Body of pancreas (tissue), 4 donors: Measurements from ENCODE around the gene THSD7A.

Source experiments
- POLR2A ChIP-seq, 3 donors: fragments of 450-650 bp; IDR thresholded peaks; one replicate each; pipeline ENCODE4 v1.6.1; 2016; ENCODE audit warnings: antibody characterized with exemption in 3 of 3, mild to moderate bottlenecking in 2 of 3
- TF ChIP-seq, protein P1 (sequence below), 7 experiments: fragments of 450-650 bp in 4 of 7; fragments of 200-600 bp in 3 of 7; sonication (generic) in 3 of 7; IDR thresholded peaks; one replicate each; pipeline ENCODE4 v1.5.1; 2016 to 2019; ENCODE audit warnings: antibody characterized with exemption in 7 of 7

GRCh38 chr7:11730725-11731124 is 101.3 kb downstream of the THSD7A start:
- TF ChIP-seq, protein P1, sequence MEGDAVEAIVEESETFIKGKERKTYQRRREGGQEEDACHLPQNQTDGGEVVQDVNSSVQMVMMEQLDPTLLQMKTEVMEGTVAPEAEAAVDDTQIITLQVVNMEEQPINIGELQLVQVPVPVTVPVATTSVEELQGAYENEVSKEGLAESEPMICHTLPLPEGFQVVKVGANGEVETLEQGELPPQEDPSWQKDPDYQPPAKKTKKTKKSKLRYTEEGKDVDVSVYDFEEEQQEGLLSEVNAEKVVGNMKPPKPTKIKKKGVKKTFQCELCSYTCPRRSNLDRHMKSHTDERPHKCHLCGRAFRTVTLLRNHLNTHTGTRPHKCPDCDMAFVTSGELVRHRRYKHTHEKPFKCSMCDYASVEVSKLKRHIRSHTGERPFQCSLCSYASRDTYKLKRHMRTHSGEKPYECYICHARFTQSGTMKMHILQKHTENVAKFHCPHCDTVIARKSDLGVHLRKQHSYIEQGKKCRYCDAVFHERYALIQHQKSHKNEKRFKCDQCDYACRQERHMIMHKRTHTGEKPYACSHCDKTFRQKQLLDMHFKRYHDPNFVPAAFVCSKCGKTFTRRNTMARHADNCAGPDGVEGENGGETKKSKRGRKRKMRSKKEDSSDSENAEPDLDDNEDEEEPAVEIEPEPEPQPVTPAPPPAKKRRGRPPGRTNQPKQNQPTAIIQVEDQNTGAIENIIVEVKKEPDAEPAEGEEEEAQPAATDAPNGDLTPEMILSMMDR (IDR thresholded peaks at IDR 0.05): no peak
- TF ChIP-seq POLR2A (IDR thresholded peaks at IDR 0.05): no peak
